Measurements from ENCODE around the gene TWSG1. TPM values are rescaled to one million over a fixed set of nuclear protein-coding genes. Genes with fewer than 3 reads are reported as not detected.
"Not testable (repeated sequence)": the region's sequence is repeated elsewhere in the genome, so short reads cannot be mapped to it uniquely, and the experiment has no call there.

TWSG1 gene
- total and polyA plus RNA-seq, 2 donors from 2014 or later: 16.9 to 50.1 TPM

DNA sequence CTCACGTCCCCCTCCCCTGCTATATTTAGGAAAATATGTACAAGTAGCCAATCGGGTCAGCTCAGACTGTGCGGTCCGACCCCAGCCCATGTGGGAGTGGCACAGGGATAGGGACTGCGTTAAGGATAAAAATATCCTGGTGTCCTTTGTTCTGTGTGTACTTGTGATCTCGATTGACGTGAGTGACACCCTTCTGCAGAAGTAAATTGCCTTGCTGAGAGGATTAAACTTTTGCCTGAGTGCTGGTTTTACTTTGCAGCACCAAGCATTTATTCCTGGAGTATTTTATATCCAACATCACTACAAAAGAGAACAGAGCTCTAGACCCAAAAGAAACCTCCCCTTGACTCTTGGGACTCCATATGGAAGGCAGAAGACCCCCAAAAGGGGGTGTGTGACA lies 112.8 kb downstream of the TWSG1 start:
- Histone ChIP-seq H3K9ac (ENCODE audit: low read length in 3 of 3) (no peak overlapping the region), H3K4me1 (ENCODE audit: control insufficient read depth in 2 of 3, insufficient read depth in 2 of 3, low read depth in 1 of 3, low read length in 3 of 3) (no peaks in the 10 kb centered on the region), H3K27ac (ENCODE audit: low read depth in 2 of 2, low read length in 2 of 2) (no peak overlapping the region), H3K4me3 (ENCODE audit: low read length in 3 of 3) (no peak overlapping the region), H3K36me3 (ENCODE audit: control insufficient read depth in 2 of 3, insufficient read depth in 3 of 3, low read length in 3 of 3) (no peaks in the 10 kb centered on the region), H3K27me3 (ENCODE audit: control insufficient read depth, insufficient read depth, low read length) (no peaks in the 10 kb centered on the region), H3K9me3 (ENCODE audit: control insufficient read depth in 2 of 3, insufficient read depth in 1 of 3, low read length in 3 of 3) (no peaks in the 10 kb centered on the region)
- FAIRE-seq: no peak
- intact Hi-C loops (cut with DNase I): no loop called here
- TF ChIP-seq, protein P1, sequence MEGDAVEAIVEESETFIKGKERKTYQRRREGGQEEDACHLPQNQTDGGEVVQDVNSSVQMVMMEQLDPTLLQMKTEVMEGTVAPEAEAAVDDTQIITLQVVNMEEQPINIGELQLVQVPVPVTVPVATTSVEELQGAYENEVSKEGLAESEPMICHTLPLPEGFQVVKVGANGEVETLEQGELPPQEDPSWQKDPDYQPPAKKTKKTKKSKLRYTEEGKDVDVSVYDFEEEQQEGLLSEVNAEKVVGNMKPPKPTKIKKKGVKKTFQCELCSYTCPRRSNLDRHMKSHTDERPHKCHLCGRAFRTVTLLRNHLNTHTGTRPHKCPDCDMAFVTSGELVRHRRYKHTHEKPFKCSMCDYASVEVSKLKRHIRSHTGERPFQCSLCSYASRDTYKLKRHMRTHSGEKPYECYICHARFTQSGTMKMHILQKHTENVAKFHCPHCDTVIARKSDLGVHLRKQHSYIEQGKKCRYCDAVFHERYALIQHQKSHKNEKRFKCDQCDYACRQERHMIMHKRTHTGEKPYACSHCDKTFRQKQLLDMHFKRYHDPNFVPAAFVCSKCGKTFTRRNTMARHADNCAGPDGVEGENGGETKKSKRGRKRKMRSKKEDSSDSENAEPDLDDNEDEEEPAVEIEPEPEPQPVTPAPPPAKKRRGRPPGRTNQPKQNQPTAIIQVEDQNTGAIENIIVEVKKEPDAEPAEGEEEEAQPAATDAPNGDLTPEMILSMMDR (IDR thresholded peaks at IDR 0.05; ENCODE audit: borderline replicate concordance, extremely low read depth, insufficient read depth): no peak
- no peak for DNase-seq

DNA sequence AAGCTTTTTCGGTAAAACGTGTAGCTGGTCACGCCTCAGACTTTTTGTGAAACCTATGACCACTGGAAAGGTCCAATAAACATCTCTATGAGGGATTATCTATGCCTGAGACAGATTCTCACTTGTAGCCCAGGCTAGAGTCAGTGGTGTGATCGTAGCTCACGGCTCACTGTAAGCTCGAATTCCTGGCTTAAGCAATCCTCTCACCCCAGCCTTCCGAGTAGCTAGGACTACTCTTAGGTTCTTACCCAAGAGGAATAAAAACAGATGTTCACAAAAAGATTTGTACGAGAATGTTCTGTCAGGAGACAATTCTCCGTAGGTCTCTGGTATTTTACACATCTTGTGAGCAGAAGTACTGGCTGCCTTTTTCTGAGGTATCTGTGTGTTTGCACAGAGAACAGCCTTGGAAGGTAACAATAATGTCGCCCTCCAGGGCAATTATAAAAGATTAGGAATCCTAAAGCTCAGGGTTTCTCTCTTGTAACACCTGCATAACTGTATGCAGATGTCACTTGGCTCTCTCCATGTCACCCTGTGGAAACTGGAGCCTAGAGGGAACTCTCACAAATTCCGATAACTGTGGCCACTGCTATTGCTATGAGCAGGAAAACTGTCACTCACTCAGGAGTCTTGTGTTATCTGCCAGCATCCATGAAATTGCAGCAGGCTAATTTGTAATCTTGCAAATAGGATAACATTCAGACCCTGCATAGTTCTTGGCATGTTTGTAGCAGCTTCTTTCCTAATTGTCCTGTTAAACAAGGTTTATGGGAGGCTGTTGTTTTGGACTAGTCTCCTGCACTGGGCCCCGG lies 115.2 kb downstream of the TWSG1 start:
- no peaks in the 10 kb centered on the region for H3K4me1 ChIP-seq (ENCODE audit: control insufficient read depth in 2 of 3, insufficient read depth in 2 of 3, low read depth in 1 of 3, low read length in 3 of 3)
- intact Hi-C loops (cut with DNase I): no loop called here
- DNase-seq: no peak
- no peaks in the 10 kb centered on the region for H3K9me3 ChIP-seq (ENCODE audit: control insufficient read depth in 2 of 3, insufficient read depth in 1 of 3, low read length in 3 of 3)
- TF ChIP-seq, protein P1 (IDR thresholded peaks at IDR 0.05; ENCODE audit: borderline replicate concordance, extremely low read depth, insufficient read depth): no peak
- FAIRE-seq: no peak
- H3K36me3 ChIP-seq (ENCODE audit: control insufficient read depth in 2 of 3, insufficient read depth in 3 of 3, low read length in 3 of 3): no peaks in the 10 kb centered on the region
- H3K27me3 ChIP-seq (ENCODE audit: control insufficient read depth, insufficient read depth, low read length): no peaks in the 10 kb centered on the region
- H3K27ac ChIP-seq (ENCODE audit: low read depth in 2 of 2, low read length in 2 of 2): no peak overlapping the region
- H3K4me3 ChIP-seq (ENCODE audit: low read length in 3 of 3): no peak overlapping the region
- no peak overlapping the region for H3K9ac ChIP-seq (ENCODE audit: low read length in 3 of 3)

DNA sequence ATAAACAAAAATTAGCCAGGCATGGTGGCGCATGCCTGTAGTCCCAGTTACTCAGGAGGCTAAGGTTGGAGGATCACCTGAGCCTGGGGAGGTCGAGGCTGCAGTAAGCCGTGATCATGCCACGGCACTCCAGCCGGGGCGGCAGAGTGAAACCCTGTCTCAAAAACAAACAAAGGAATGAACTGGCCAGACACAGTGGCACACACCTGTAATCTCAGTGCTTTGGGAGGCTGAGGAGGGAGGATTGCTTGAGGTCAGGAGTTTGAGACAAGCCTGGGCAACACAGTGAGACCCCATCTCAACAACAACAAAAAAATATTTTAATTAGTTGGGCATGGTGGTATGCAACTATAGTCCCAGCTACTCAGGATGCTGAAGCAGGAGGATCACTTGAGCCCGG lies 116.3 kb downstream of the TWSG1 start:
- intact Hi-C loops (cut with DNase I); H3K9me3 ChIP-seq (ENCODE audit: control insufficient read depth in 2 of 3, insufficient read depth in 1 of 3, low read length in 3 of 3); FAIRE-seq; H3K27ac ChIP-seq (ENCODE audit: low read depth in 2 of 2, low read length in 2 of 2); H3K36me3 ChIP-seq (ENCODE audit: control insufficient read depth in 2 of 3, insufficient read depth in 3 of 3, low read length in 3 of 3); H3K4me3 ChIP-seq (ENCODE audit: low read length in 3 of 3); H3K9ac ChIP-seq (ENCODE audit: low read length in 3 of 3); H3K27me3 ChIP-seq (ENCODE audit: control insufficient read depth, insufficient read depth, low read length); DNase-seq; H3K4me1 ChIP-seq (ENCODE audit: control insufficient read depth in 2 of 3, insufficient read depth in 2 of 3, low read depth in 1 of 3, low read length in 3 of 3): not testable (repeated sequence)

Other genes starting within 250 kb of the TWSG1 start
- gene NDUFV2, start 232.1 kb upstream of the TWSG1 start, total RNA-seq: 131 TPM
- 391 TPM for gene NDUFV2, start 232.1 kb upstream of the TWSG1 start, polyA plus RNA-seq (ENCODE audit: insufficient read depth, low read depth, low replicate concordance)
- gene ANKRD12, start 198.0 kb upstream of the TWSG1 start, total RNA-seq: 81.8 TPM
- 3.9 TPM for gene ANKRD12, start 198.0 kb upstream of the TWSG1 start, polyA plus RNA-seq (ENCODE audit: insufficient read depth, low read depth, low replicate concordance)
- gene RALBP1, start 140.7 kb downstream of the TWSG1 start, total RNA-seq: 64.3 TPM
- gene RALBP1, start 140.7 kb downstream of the TWSG1 start, polyA plus RNA-seq (ENCODE audit: insufficient read depth, low read depth, low replicate concordance): 59.5 TPM

Measured in kidney (tissue), 14 donors.